SK-N-SH (cell line): ENCODE results near the gene IDE. TPM values are rescaled to one million over a fixed set of nuclear protein-coding genes. Genes with fewer than 3 reads are reported as not detected.

Experiments used
- CTCF ChIA-PET: fragments of 300-600, 350-600 bp; formaldehyde crosslinking; extraction: SDS; loops from one replicate; lab custom pipeline; 2021; lab: Yijun Ruan, JAX
- POLR2A ChIA-PET: fragments of 350-600 bp; sonication (Branson Sonifier 250); formaldehyde crosslinking; extraction: SDS; loops from one replicate; lab custom pipeline; 2020; ENCODE audit warnings: antibody characterized with exemption, inconsistent platforms; lab: Yijun Ruan, JAX
- DNase-seq: peaks from one replicate; pipeline ENCODE4 v3.0.0; 2012
- H2AFZ ChIP-seq: fragments of 200-600 bp; sonication (generic); 2 replicates; pipeline ENCODE4 v1.8.1; 2016; ENCODE audit warnings: antibody characterized with exemption, mild to moderate bottlenecking, low read depth
- H3F3A ChIP-seq: fragments of 200-600 bp; sonication (generic); replicated peaks from 2 replicates; pipeline ENCODE3; 2016; ENCODE audit warnings: antibody characterized with exemption, mild to moderate bottlenecking; ENCODE audit not compliant: insufficient read depth
- H3K27ac ChIP-seq, 2 experiments: fragments of 200-500 bp in 1 of 2; fragments of 200-600 bp in 1 of 2; sonication (Bioruptor generic) in 1 of 2; sonication (generic), shearing (Covaris generic) in 1 of 2; 2 replicates each; pipeline versions ENCODE4 v1.5.1 to v1.6.1; 2014 to 2016; ENCODE audit warnings: low read depth in 2 of 2, inconsistent platforms in 1 of 2, low read length in 1 of 2, mild to moderate bottlenecking in 1 of 2, mixed read lengths in 1 of 2
- H3K27me3 ChIP-seq: fragments of 200-600 bp; sonication (generic), shearing (Covaris generic); 2 replicates; pipeline ENCODE4 v1.6.1; 2016; ENCODE audit warnings: mixed run types; ENCODE audit not compliant: insufficient read depth
- H3K36me3 ChIP-seq, 2 experiments: fragments of 200-500 bp in 1 of 2; fragments of 200-600 bp in 1 of 2; sonication (Bioruptor generic) in 1 of 2; sonication (generic) in 1 of 2; replicated peaks in 1 of 2; 2 replicates each; pipeline versions ENCODE3 to v1.5.1; 2014 to 2016; ENCODE audit warnings: low read length in 1 of 2, mild to moderate bottlenecking in 1 of 2; ENCODE audit not compliant: insufficient read depth in 2 of 2, control insufficient read depth in 1 of 2
- H3K4me1 ChIP-seq, 2 experiments: fragments of 200-500 bp in 1 of 2; fragments of 200-600 bp in 1 of 2; sonication (Bioruptor generic) in 1 of 2; sonication (generic), shearing (Covaris generic) in 1 of 2; 2 replicates each; pipeline versions ENCODE4 v1.5.1 to v1.6.1; 2014 to 2016; ENCODE audit warnings: low read depth in 1 of 2, low read length in 1 of 2, mixed run types in 1 of 2; ENCODE audit not compliant: insufficient read depth in 2 of 2, control insufficient read depth in 1 of 2
- H3K4me2 ChIP-seq: fragments of 200-600 bp; sonication (generic), shearing (Covaris generic); 2 replicates; pipeline ENCODE4 v1.6.1; 2017; ENCODE audit warnings: mixed run types
- H3K4me3 ChIP-seq, 2 experiments: fragments of 200-500 bp in 1 of 2; fragments of 200-600 bp in 1 of 2; sonication (Bioruptor generic) in 1 of 2; sonication (generic), shearing (Covaris generic) in 1 of 2; 2 replicates each; pipeline versions ENCODE4 v1.5.1 to v1.8.1; 2014 to 2016; ENCODE audit warnings: low read depth in 2 of 2, inconsistent platforms in 1 of 2, low read length in 1 of 2, mild to moderate bottlenecking in 1 of 2, mixed read lengths in 1 of 2, moderate library complexity in 1 of 2
- H3K79me2 ChIP-seq: fragments of 200-600 bp; sonication (generic); 2 replicates; pipeline ENCODE4 v1.8.1; 2017; ENCODE audit warnings: mild to moderate bottlenecking; ENCODE audit not compliant: insufficient read depth
- H3K9ac ChIP-seq: fragments of 200-600 bp; sonication (generic); 2 replicates; pipeline ENCODE4 v1.6.1; 2017; ENCODE audit warnings: mixed run types
- H3K9me2 ChIP-seq: fragments of 200-600 bp; sonication (generic); 2 replicates; pipeline ENCODE4 v1.6.1; 2017; ENCODE audit warnings: mixed run types
- H3K9me3 ChIP-seq: fragments of 200-600 bp; sonication (generic); 2 replicates; pipeline ENCODE4 v1.6.1; 2017; ENCODE audit warnings: mixed run types, mild to moderate bottlenecking, moderate library complexity
- H4K20me1 ChIP-seq: fragments of 200-600 bp; sonication (generic); 2 replicates; pipeline ENCODE4 v1.6.1; 2017; ENCODE audit warnings: mild to moderate bottlenecking, mixed run types; ENCODE audit not compliant: insufficient read depth
- CHD2 ChIP-seq: fragments of 150-350 bp; IDR thresholded peaks from 2 replicates; pipeline ENCODE4 v1.6.1; 2018; ENCODE audit warnings: low read length; ENCODE audit not compliant: partially characterized antibody
- FOSL2 ChIP-seq: IDR thresholded peaks from 2 replicates; pipeline ENCODE4 v1.4.0; 2012; ENCODE audit warnings: low read depth, mild to moderate bottlenecking, moderate library complexity, borderline replicate concordance
- FOXM1 ChIP-seq: IDR thresholded peaks from 2 replicates; pipeline ENCODE4 v1.4.0; 2012; ENCODE audit warnings: low read depth, mild to moderate bottlenecking
- GATA2 ChIP-seq: sonication (generic); formaldehyde crosslinking; IDR thresholded peaks from 2 replicates; pipeline ENCODE4 v1.5.0; 2020; ENCODE audit warnings: mild to moderate bottlenecking, missing genetic modification reagents
- IRF3 ChIP-seq: fragments of 150-350 bp; IDR thresholded peaks from 2 replicates; pipeline ENCODE4 v1.6.1; 2016; ENCODE audit warnings: mild to moderate bottlenecking, low read depth, low read length
- JUND ChIP-seq: IDR thresholded peaks from 2 replicates; pipeline ENCODE4 v1.4.0; 2012
- RCOR1 ChIP-seq: fragments of 150-350 bp; IDR thresholded peaks from 2 replicates; pipeline ENCODE4 v1.6.1; 2017; ENCODE audit warnings: antibody characterized with exemption, low read length
- REST ChIP-seq: IDR thresholded peaks from 2 replicates; pipeline ENCODE4 v1.6.1; 2012; ENCODE audit warnings: mild to moderate bottlenecking, low read depth, low read length, moderate library complexity
- RFX5 ChIP-seq: IDR thresholded peaks from 2 replicates; pipeline ENCODE4 v1.6.1; 2012; ENCODE audit warnings: mild to moderate bottlenecking, improper control_type of control experiment, low read length
- SIN3A ChIP-seq: IDR thresholded peaks from 2 replicates; pipeline ENCODE4 v1.6.1; 2012; ENCODE audit warnings: low read depth, mild to moderate bottlenecking, low read length, moderate library complexity, borderline replicate concordance
- TEAD4 ChIP-seq: IDR thresholded peaks from 2 replicates; pipeline ENCODE4 v1.4.0; 2012; ENCODE audit warnings: mild to moderate bottlenecking, borderline replicate concordance; ENCODE audit not compliant: insufficient read depth
- USF1 ChIP-seq: IDR thresholded peaks from 2 replicates; pipeline ENCODE4 v1.4.0; 2012; ENCODE audit warnings: low read depth, borderline replicate concordance
- USF2 ChIP-seq: fragments of 150-350 bp; IDR thresholded peaks from 2 replicates; pipeline ENCODE4 v1.6.1; 2017; ENCODE audit warnings: antibody characterized with exemption, low read length, low read depth, borderline replicate concordance
- WGBS: methylation state at CpG from one replicate; pipeline ENCODE4 v1.1.6; 2017; ENCODE audit warnings: low lambda C conversion rate; 5-methylcytosine and 5-hydroxymethylcytosine counted together
- polyA plus RNA-seq, 3 experiments: library from polyadenylated mRNA; depleted of rRNA; stranded (reverse); fragments of >200 nt; gene quantifications; 2 replicates each; pipeline ENCODE4 v1.2.3, GENCODE V29; 2012

The IDE gene
- polyA plus RNA-seq, 1 of the 3 experiments (the other 2 are of a cell fraction): 9.3 TPM

GRCh38 chr10:92480413-92480812 lies 93.5 kb downstream of the IDE start:
- H3K9me3 ChIP-seq: no peaks in the 10 kb centered on the region
- no peak overlapping the region for H3K27ac ChIP-seq
- TF ChIP-seq CHD2 (no peak), REST (no peak), GATA2 (CRISPR knock-in tag) (no peak), USF1 (no peak)
- no peaks in the 10 kb centered on the region for H3K27me3 ChIP-seq
- ChIA-PET CTCF (interaction anchor here (0.9 to 1.3 kb wide), 4 partner anchors 13 to 400 kb away, joined by 3 to 4 read pairs (median 3); partner anchors contain the start of gene IDE), POLR2A (no interaction called here)
- no peak for DNase-seq
- H3K79me2 ChIP-seq: no peaks in the 10 kb centered on the region
- no peak overlapping the region for H3K9ac ChIP-seq
- no peaks in the 10 kb centered on the region for H3K4me1 ChIP-seq
- H3K4me2 ChIP-seq: no peak overlapping the region
- H3K36me3 ChIP-seq: peaks cover 33 to 42% of the 10 kb centered on the region in 2 experiments
- H2AFZ ChIP-seq: no peak overlapping the region
- peaks cover 3% of the 10 kb centered on the region for H3F3A ChIP-seq
- no peak overlapping the region for H3K4me3 ChIP-seq
- H4K20me1 ChIP-seq: no peaks in the 10 kb centered on the region
- no peaks in the 10 kb centered on the region for H3K9me2 ChIP-seq

GRCh38 chr10:92479547-92479946 lies 94.3 kb downstream of the IDE start:
- 92% methylated on average over 7 of the region's 7 CpGs for WGBS
- no peak overlapping the region for H3K9ac ChIP-seq

More at GRCh38 chr10:92479547-92479946, 94.3 kb downstream of the IDE start:
- POLR2A ChIA-PET: no interaction called here
- Histone ChIP-seq H2AFZ (no peak overlapping the region), H4K20me1 (no peaks in the 10 kb centered on the region), H3K9me3 (no peaks in the 10 kb centered on the region), H3K36me3 (peaks cover 40 to 46% of the 10 kb centered on the region in 2 experiments), H3K79me2 (no peaks in the 10 kb centered on the region), H3K27me3 (no peaks in the 10 kb centered on the region), H3K27ac (no peak overlapping the region), H3K9me2 (no peaks in the 10 kb centered on the region), H3F3A (peaks cover 3% of the 10 kb centered on the region), H3K4me3 (no peak overlapping the region), H3K4me2 (no peak overlapping the region), H3K4me1 (no peaks in the 10 kb centered on the region)
- CTCF ChIA-PET: interaction anchor here (0.7 to 1.1 kb wide), 3 partner anchors 95 to 1985 kb away, joined by 3 to 4 read pairs (median 3); no protein-coding TSS in a partner anchor
- no peak for DNase-seq
- TF ChIP-seq FOSL2 (no peak), FOXM1 (no peak), REST (no peak), CHD2 (no peak), SIN3A (no peak), USF2 (no peak), RCOR1 (no peak), TEAD4 (no peak), IRF3 (no peak), RFX5 (no peak), JUND (no peak)
